HG02623 (cell line): Measurements from ENCODE around the gene OR5T3.
"Not testable (repeated sequence)": the region's sequence is repeated elsewhere in the genome, so short reads cannot be mapped to it uniquely, and the experiment has no call there.

Source experiments
- ATAC-seq: cut with Tn5 transposase; IDR thresholded peaks from one replicate; pipeline ENCODE4 v1.9.1; 2021; ENCODE audit warnings: moderate library complexity; ENCODE audit not compliant: unreplicated experiment

OR5T3 gene

GRCh38 chr11:56251954-56252353, at the start of gene OR5T3:
OR5T3 (plus strand) TSS chr11:56252254; CDS start chr11:56252254, 0 bp downstream.
- ATAC-seq: no peak

- ATAC-seq: no peak
Measured at GRCh38 chr11:56207790-56208189, 44.3 kb upstream of the OR5T3 start.

GRCh38 chr11:56214537-56214936, 37.5 kb upstream of the OR5T3 start:
- no peak for ATAC-seq

- ATAC-seq: not testable (repeated sequence)
Measured at GRCh38 chr11:56219735-56220134, 32.3 kb upstream of the OR5T3 start.

GRCh38 chr11:56234155-56234554, 17.9 kb upstream of the OR5T3 start, which contains the start of gene OR5T2:
OR5T2 (minus strand) TSS chr11:56234255; CDS start chr11:56233062, 1,193 bp downstream.
- no peak for ATAC-seq

- ATAC-seq: no peak
Measured at GRCh38 chr11:56271092-56271491, 19.0 kb downstream of the OR5T3 start.

GRCh38 chr11:56273854-56274253, 21.8 kb downstream of the OR5T3 start, which contains the start of gene OR5T1:
OR5T1 (plus strand) TSS chr11:56274154; CDS start chr11:56275639, 1,485 bp downstream.
- ATAC-seq: no peak

- no peak for ATAC-seq
Measured at GRCh38 chr11:56292154-56292553, 40.1 kb downstream of the OR5T3 start, which contains the start of gene OR8H1. OR8H1 (minus strand) TSS chr11:56292254; CDS start chr11:56291062, 1,192 bp downstream.

GRCh38 chr11:56296898-56297297, 44.8 kb downstream of the OR5T3 start:
- no peak for ATAC-seq
